Mammary microvascular endothelial cell (primary cell): ENCODE results near the gene PLCH1. TPM values are rescaled to one million over a fixed set of nuclear protein-coding genes. Genes with fewer than 3 reads are reported as not detected.

Experiments
- total RNA-seq: library from RNA; depleted of rRNA; stranded (reverse); fragments of >200 nt; gene quantifications from 2 replicates; pipeline ENCODE4 v1.2.3, GENCODE V29; 2015

PLCH1 gene, protein sequence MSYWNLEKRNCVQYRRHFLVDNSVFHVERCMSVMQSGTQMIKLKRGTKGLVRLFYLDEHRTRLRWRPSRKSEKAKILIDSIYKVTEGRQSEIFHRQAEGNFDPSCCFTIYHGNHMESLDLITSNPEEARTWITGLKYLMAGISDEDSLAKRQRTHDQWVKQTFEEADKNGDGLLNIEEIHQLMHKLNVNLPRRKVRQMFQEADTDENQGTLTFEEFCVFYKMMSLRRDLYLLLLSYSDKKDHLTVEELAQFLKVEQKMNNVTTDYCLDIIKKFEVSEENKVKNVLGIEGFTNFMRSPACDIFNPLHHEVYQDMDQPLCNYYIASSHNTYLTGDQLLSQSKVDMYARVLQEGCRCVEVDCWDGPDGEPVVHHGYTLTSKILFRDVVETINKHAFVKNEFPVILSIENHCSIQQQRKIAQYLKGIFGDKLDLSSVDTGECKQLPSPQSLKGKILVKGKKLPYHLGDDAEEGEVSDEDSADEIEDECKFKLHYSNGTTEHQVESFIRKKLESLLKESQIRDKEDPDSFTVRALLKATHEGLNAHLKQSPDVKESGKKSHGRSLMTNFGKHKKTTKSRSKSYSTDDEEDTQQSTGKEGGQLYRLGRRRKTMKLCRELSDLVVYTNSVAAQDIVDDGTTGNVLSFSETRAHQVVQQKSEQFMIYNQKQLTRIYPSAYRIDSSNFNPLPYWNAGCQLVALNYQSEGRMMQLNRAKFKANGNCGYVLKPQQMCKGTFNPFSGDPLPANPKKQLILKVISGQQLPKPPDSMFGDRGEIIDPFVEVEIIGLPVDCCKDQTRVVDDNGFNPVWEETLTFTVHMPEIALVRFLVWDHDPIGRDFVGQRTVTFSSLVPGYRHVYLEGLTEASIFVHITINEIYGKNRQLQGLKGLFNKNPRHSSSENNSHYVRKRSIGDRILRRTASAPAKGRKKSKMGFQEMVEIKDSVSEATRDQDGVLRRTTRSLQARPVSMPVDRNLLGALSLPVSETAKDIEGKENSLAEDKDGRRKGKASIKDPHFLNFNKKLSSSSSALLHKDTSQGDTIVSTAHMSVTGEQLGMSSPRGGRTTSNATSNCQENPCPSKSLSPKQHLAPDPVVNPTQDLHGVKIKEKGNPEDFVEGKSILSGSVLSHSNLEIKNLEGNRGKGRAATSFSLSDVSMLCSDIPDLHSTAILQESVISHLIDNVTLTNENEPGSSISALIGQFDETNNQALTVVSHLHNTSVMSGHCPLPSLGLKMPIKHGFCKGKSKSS (N-terminal part only)
- total RNA-seq = not detected in 2 replicates

DNA sequence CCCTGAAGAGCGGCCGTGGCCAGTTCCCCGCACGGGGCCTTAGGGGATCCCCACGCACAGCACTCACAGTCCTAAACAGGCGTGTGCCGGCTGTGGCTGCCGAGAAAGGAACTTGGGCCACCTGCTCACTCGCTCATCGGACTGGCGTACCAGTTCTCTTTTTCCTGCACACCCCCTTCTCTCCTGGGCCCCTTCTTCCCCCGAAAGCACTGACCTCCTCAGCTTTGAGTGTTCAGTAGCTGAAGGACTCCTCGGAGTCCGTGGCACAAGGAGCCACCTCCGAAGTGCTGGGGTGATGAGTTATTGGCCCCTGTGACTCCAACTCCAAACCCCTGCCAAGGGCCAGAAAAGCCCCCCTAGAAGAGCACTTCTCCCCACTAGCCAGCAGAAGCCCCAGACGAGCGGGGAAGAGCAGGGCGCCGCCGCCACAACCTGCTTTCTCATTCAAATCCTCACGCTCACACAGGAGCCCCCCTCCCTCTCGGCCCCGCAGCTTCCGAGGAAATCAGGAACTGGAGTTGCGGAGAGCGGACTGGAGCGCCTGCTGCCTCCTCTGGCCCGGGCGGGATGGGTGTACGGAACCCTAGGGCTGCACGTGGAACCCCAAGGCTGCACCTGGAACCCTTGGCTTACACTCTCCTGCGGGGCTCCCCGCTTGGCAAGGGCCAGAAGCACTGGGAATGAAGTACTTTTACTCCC, at the start of gene PLCH1:
Gene PLCH1 (minus strand): TSS at position 446 of the 699 bp plus-strand sequence. CDS start 40,847 bp downstream, outside the sequence.

Other genes with a start within 250 kb of the PLCH1 start
- gene C3orf33, start 61.2 kb upstream of the PLCH1 start, total RNA-seq = 1.5 and 2.0 TPM in 2 replicates
- 25.9 and 30.4 TPM in 2 replicates for gene SLC33A1, start 109.4 kb upstream of the PLCH1 start, total RNA-seq
- 46.7 and 52.6 TPM in 2 replicates for gene GMPS, start 125.6 kb upstream of the PLCH1 start, total RNA-seq